GM08714 (cell line): Measurements from ENCODE around the gene CD248.
"Not testable (repeated sequence)": the region's sequence is repeated elsewhere in the genome, so short reads cannot be mapped to it uniquely, and the experiment has no call there.

ENCODE experiments used
- H3K4me3 ChIP-seq: fragments of 200-500 bp; sonication (Bioruptor generic); 2 replicates; pipeline ENCODE4 v1.5.1; 2014; ENCODE audit warnings: mild to moderate bottlenecking, low read length, inconsistent platforms
- ZNF274 ChIP-seq: IDR thresholded peaks from 2 replicates; pipeline ENCODE4 v1.6.1; 2012; ENCODE audit warnings: mild to moderate bottlenecking, low read depth, low read length

The CD248 gene

DNA sequence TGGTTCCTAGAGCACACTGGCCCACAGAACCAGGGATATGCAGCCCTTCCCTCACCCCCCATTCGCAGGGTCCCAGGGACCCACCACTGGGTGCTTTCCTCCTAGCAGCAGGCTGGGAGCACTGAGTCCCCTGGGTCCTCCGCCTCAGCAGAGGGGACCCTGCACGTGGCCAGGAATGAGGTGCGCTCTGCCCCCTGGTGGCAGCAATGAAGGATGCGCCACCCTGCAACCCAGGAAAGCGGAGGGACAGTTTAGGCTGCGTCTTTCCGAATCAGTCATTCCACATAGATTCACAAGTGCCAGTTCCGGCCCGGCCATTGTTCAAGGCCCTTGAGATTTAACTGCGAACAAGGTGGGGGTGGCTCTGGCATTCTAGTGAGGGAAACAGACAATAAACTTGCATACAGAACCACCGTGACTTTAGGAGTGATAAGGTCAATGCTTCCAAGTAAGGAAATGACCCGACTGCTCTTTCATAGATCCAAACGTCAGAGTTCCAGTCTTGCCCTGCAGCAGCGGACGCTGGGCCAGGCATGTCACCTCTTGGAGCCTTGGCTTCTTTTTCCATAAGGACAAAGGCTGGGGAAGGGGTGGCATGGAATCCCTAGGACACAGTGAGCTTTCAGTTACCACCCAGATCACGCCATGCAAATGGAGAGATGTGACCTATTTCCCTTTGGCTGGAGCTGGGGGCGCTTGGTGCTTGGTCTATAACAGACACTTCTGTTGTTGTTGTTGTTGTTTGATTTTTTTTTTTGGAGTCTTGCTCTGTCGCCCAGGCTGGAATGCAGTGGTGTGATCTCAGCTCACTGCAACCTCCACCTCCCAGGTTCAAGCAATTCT lies 11.7 kb upstream of the CD248 start:
- no peak for TF ChIP-seq ZNF274
- no peak overlapping the region for H3K4me3 ChIP-seq

DNA sequence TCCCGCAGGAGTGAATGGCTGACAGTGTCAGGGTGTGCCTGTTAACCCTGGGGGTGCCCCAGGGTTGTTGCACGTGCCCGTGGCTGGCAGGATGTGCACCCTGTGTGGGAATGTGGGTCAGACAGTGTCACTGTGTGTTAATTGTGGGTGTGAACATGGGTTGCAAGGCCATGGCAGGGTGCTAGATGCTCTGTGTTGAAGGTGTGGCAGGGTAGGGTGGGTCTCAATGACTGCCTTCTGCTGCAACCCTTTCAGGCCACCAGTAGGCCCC lies 11.1 kb upstream of the CD248 start:
- no peak overlapping the region for H3K4me3 ChIP-seq
- TF ChIP-seq ZNF274 = no peak

DNA sequence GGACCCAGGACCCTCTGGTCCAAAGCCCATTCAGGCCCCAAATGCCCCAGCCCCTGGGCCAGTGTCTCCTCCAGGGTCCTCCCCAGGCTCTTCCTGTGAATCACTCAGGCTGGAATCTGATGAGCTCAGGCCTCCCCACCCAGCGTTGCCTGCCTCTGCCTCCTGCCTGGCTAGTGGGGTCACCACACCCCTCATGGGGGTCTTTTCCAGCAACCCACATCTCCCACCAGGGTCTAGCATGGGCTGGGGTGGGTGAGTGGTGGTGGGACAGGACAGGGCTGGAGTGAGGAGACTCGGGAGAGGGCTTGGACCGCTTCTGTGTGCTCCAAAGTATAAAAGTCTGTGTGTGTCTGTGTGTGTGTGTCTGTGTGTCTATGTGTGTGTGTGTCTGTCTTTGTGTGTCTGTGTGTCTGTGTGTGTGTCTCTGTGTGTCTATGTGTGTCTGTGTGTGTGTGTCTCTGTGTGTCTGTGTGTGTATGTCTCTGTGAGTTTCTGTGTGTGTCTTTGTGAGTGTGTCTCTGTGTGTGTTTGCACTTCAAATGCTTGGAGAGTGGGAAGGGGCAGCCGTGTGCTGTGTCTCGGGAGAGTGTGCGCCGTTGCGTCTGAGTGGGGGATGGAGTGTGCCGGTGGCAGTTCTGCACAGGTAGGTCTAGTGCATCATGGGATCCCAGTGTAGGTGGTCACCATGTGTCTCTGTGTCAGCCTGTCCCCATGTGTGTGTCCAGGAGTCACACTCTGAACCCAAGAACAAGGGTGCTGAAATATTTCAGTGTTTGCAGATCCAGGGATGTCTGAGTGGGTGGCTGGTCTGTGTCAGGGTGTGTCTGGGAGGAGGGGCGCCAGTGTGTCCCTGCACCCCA lies 10.6 kb upstream of the CD248 start:
- TF ChIP-seq ZNF274 = no peak
- no peak overlapping the region for H3K4me3 ChIP-seq

DNA sequence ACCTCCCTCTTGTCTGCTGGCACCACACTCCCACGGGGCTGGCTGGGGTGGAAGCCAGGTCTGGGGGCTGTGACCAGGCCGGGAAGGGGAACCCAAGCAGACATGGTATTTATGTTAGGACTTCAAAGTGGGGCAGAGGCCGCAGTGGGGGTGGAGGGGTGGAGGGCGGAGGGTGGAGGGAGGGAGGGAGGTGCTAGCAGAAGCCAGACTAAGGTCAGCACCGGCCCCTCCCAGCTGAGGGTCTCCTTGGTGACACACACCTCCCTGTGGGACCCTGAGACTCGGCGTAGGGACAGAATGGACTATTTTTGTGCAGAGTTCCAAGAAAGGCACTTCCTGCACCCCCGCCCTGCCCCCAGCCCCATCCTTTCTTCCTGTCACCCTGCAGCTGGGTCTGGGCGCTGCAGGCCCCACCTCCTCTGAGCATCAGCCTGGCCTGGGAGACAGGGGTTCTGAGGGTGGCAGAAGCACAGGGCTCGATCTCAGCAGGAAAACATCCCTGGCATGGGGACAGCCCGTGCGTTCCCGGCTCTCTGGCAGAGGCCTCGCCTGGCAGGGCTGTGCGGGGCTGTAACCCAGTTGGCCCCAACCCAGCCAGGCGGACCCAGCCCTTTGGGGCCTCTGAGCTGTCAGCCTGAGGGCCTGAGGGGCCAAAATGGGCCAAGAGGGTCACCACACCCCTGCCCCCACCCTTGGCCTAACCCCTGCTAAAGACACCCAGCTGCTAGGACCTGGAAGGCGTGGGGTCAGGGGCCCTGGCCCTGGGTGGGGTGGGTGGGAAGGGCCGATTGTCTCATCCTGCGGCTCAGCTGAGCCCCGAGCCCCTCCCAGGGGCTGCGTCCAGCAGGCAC lies 9.6 kb upstream of the CD248 start:
- no peak overlapping the region for H3K4me3 ChIP-seq
- no peak for TF ChIP-seq ZNF274

DNA sequence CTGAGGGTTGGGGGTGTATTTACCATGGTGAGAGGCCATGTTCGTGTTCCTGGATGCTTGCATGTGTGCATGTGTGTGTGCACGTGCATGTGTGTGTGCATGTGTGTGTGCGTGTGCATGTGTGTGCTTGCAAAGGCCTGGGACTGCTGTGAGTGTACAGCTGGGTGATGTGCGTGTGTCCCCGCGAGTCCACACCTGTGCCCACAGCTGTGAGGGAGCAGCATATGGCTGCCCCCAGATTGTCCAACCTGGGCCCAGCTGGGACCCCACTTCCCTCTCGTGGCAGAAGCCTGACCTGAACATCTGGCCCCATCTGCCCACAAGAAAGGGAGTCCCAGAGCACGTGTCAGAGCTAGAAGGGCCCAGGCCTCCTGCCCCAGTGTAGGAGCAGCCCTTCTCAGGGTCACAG lies 8.4 kb upstream of the CD248 start:
- no peak overlapping the region for H3K4me3 ChIP-seq
- no peak for TF ChIP-seq ZNF274

DNA sequence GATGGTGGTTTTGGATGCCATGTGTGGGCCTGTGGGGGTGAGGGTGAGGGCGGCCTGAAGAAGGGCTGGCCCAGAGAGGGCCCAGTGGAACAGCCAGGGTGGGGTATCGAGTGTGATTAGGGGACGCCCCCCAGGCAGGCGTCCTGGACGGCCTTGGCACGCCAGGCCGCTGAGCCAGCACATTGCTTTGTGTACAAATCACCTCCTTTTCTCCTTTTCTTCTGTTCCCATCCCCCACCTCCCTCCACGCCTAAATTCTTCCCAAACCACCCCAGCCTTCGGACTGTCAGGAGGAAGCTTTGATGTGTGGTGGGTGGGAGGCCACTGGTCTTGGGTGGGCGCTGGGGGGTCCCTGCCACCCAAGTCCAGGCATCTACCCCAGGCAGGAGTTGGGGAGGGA lies 7.8 kb upstream of the CD248 start:
- no peak overlapping the region for H3K4me3 ChIP-seq
- no peak for TF ChIP-seq ZNF274

DNA sequence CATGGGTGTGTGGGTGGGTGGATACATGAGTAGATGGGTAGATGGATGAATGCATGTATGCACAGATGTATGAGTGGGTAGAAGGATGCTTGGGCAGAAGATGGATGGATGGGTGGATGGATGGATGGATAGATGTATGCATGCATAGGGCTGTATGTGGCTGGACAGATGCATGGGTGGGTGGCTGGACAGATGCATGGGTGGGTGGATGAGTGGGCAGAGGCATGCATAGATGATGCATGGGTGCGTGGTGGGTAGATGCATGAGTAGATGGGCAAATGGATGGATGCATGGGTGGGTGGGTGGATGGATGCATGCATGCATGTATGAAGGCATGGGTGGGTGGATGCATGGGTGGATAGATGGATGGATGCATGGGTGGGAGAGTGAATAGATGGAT lies 6.8 kb upstream of the CD248 start:
- H3K4me3 ChIP-seq = no peak overlapping the region
- no peak for TF ChIP-seq ZNF274

DNA sequence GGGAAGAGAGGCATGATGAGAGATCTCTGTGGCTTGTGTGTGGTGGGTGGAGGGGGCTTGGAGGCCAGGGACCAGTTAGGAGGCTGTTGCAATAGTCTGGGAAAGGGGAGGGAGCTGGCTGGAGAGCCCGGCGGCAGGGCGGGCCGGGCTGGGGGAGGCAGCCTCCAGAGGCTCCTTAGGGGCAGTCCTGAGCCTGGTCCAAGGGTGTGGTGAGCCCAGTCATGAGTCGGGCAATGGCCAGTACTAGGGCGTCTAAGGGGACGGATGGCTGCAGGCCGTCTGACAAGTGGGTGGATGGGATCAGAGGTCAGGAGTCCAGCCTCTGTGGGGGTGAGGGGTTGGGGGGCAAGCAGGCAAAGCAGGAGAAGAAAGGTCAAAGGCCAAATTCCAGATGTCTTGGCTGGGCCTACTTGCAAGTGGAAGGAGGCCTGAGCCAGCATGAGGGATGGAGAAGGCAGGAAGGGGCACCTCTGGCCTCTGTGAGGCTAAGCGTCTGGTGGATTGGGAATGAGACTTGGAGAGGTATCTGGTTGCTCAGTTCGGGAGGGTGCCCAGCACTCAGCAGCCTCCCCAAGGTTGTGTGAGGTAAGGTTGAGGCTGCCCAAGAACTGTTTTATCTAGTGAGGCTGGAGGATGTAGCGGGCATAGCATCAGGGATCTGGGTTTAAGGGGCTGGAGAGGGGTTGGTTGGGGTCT lies 6.0 kb upstream of the CD248 start:
- no peak overlapping the region for H3K4me3 ChIP-seq
- no peak for TF ChIP-seq ZNF274

DNA sequence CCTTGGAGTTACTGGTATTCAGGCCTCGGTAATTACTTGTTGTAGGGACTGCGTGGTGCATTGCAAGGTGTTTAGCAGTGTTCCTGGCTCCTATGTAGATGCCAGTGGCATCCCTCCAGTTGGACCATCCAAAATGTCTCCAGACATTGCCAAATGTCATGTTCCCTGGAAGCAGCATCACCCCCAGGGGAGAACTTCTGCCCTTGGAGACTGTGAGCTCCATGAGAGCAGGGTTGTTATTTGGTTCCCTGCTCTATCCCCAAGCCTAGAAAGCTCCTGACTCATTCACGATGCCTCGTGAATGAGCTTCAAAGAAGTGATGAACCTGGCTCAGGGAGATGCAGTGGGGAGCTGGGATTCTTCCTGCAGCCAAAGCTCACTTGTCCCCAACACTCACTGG lies 4.8 kb upstream of the CD248 start:
- no peak for TF ChIP-seq ZNF274
- H3K4me3 ChIP-seq = no peak overlapping the region

DNA sequence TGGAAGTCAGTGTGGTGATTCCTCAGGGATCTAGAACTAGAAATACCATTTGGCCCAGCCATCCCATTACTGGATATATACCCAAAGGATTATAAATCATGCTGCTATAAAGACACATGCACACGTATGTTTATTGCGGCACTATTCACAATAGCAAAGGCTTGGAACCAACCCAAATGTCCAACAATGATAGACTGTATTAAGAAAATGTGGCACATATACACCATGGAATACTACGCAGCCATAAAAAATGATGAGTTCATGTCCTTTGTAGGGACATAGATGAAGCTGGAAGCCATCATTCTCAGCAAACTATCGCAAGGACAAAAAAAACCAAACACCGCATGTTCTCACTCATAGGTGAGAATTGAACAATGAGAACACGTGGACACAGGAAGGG lies 3.9 kb upstream of the CD248 start:
- H3K4me3 ChIP-seq = not testable (repeated sequence)

DNA sequence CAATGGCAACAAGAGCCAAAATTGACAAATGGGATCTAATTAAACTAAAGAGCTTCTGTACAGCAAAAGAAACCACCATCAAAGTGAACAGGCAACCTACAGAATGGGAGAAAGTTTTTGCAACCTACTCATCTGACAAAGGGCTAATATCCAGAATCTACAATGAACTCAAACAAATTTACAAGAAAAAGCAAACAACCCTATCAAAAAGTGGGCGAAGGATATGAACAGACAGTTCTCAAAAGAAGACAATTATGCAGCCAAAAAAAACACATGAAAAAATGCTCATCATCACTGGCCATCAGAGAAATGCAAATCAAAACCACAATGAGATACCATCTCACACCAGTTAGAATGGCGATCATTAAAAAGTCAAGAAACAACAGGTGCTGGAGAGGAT lies 3.4 kb upstream of the CD248 start:
- not testable (repeated sequence) for H3K4me3 ChIP-seq

DNA sequence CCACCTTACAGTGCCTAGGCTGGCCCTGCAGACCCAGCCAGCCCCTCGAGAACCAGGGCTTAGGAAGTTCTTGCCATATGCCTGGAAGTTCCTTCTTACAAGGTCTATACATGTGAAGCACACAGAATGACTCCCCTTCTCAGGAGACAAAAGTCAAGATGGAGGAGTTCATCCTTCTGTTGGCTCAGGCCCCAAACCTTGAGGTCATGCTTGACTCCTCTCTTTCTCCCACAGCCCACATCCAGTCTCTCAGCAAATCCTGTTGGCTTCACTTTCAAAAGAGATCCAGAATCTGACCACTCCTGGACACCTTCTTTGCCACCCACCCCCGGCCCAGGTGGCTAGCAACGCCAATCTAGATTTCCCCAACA lies 1.7 kb upstream of the CD248 start:
- no peak for TF ChIP-seq ZNF274
- no peak overlapping the region for H3K4me3 ChIP-seq

DNA sequence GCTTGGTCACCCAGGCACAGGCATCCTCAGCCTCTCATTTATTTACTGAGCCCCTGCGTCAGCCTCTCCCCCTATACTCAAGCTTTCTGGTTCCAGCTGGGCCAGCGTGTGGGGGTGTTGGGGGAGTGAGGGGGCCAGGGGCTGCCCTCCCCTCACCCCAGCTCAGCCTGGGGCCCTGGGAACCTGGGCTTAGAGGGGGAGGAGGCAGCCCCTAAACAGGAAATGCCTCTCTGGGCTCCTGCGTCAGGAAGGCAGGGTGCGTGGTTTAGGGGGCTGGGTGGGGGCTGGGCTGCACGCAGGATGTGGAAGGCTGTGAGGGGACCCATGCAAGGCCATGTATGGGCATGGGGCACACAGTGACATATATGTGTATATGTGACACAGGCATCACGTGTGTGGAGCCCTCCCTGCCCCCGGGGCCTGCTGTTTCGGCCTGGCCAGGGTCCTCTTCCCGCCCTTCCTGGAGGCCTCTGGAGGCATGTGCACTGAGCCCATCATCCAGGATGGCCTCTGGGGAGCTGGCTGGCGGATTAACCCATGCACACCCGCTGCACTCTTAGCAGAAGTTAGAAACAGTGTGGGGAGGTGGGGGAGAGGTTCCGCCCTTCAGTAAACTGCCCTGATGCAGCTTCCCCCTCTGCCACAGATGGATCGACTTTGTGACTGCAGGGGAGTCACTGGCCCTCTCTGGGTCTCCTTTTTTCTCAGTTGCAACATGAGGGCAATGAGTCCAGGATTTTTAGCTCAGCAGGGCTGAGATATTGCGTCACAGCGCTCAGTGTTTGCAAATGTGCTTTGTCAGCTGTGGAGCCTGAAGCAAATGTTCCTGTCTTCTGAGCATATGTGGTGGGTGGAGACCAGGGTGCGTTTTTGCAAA lies 1.1 kb upstream of the CD248 start:
- TF ChIP-seq ZNF274 = no peak
- no peak overlapping the region; the same call in 1 of the 2 replicates for H3K4me3 ChIP-seq
